KOPT-K1 (cell line): ENCODE measurements around the gene IFNGR1.

ENCODE experiments used
- H3K27ac ChIP-seq: fragments of 200-600 bp; sonication (generic); 2 replicates; pipeline ENCODE4 v1.5.1; 2016; ENCODE audit warnings: antibody characterized with exemption, mild to moderate bottlenecking, low read depth, low read length; ENCODE audit not compliant: poor library complexity, severe bottlenecking
- H3K36me3 ChIP-seq: fragments of 200-600 bp; sonication (generic); 2 replicates; pipeline ENCODE4 v1.5.1; 2017; ENCODE audit warnings: antibody characterized with exemption, mild to moderate bottlenecking, low read length, moderate library complexity; ENCODE audit not compliant: insufficient read depth
- H3K9me3 ChIP-seq: fragments of 200-600 bp; sonication (generic); 2 replicates; pipeline ENCODE4 v1.5.1; 2017; ENCODE audit warnings: antibody characterized with exemption, low read length, mild to moderate bottlenecking; ENCODE audit not compliant: insufficient read depth, poor library complexity, severe bottlenecking

IFNGR1 gene

DNA sequence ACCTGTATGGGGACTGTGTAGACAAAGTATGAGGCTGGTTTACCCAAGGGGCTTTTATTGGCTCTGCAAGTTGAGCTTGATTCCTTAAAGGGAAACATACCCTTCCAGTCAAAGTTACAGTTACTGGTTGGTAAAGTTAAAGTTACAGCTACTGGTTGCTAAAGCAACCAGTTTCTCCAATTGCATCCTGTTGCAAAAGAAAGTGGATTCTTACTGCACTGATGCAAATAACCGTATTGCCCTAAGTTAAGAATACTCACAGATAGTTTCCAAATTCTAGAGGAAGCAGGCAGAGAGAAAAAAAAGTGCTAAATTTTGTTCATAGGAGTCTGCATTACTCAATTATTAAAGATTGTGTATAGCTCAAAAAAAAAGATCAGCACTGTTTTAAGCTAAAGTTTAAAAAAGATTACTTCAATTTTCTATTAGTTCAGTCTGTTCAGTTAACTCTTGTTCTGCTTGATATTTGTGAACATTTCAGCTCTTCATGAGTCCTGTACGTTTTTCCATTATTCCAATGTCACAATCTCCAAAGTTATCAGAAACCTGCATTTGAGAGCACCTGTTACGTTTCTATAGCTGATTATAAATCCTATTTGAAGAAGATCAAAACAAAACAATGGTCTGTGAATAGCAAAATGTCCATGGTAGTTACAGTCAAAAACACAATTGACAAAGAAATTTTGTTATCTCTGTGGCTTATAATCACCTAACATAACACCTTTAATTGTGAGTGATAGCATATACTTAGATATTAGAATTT is 37.1 kb downstream of the IFNGR1 start:
- Histone ChIP-seq H3K27ac (no peak overlapping the region), H3K36me3 (no peaks in the 10 kb centered on the region), H3K9me3 (peaks cover 79% of the 10 kb centered on the region)

DNA sequence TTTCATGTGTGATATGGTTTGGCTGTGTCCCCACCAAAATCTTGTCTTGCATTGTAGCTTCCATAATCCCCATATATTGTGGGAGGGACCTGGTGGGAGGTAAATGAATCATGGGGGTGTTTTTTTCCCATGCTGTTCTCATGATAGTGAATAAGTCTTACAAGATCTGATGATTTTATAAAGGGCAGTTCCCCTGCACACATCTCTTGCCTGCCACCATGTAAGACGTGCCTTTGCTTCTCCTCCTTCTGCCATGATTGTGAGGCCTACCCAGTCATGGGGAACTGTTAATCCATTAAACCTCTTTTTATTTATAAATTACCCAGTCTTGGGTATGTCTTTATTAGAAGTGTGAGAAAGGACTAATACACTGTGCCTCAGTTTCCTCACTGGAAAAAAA is 41.6 kb downstream of the IFNGR1 start:
- no peaks in the 10 kb centered on the region for H3K36me3 ChIP-seq
- no peak overlapping the region for H3K27ac ChIP-seq
- H3K9me3 ChIP-seq, result peaks cover 36% of the 10 kb centered on the region

GRCh38 chr6:137176729-137177128 is 42.5 kb downstream of the IFNGR1 start:
- Histone ChIP-seq H3K36me3 (no peaks in the 10 kb centered on the region), H3K9me3 (peaks cover 28% of the 10 kb centered on the region), H3K27ac (no peak overlapping the region)

DNA sequence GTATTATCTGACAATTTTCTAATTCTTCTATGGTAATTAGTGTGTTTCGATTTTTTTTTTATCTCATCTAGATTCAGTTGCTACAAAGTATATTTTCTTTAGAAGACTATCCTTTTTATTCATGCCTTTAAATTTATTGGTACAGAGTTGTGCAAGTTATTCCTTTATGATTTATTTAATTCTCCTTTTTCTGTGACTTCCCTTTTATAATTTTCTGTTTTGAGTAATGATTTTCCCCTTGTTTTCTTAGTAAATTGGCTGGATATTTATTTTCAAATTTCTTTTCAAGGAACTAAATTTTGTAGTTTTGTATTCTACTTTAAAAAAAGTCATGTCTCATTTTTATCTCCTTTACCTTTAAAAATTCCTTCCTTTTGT is 43.3 kb downstream of the IFNGR1 start:
- peaks cover 19% of the 10 kb centered on the region for H3K9me3 ChIP-seq
- H3K36me3 ChIP-seq, result no peaks in the 10 kb centered on the region
- no peak overlapping the region for H3K27ac ChIP-seq

DNA sequence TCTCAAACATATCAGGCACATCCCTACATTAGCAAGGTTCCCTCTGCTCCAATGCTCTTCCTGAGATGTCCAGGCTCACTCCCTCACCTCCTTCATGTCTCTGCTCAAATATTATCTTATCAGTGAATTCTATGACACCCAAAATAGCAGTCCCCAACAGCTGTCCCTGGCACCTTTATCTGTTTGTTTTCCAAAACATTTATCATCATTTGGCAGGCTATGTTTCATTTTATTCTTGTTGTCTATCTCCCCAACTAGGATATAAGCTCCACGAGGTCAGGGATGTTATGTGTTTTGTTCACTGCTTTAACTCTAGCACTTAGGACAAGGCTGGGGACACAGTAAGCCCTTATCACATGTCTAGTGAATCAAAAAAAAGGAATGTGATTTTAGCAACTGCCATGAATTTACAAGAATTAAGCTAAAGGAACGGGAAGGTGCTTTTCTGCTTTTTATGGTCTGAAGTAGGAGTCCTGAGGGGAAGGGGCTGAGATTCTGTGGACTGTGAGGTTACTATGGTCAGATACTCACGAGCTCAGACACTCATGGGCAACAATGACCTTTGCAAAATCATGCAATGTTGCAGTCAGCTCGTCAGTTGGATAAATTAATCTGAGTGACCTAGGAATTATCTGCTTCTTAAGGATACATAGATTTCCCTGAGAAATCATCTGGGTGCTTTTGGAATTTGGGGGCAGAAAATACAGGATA is 43.9 kb downstream of the IFNGR1 start:
- H3K9me3 ChIP-seq, result peaks cover 13% of the 10 kb centered on the region
- no peaks in the 10 kb centered on the region for H3K36me3 ChIP-seq
- H3K27ac ChIP-seq, result no peak overlapping the region

DNA sequence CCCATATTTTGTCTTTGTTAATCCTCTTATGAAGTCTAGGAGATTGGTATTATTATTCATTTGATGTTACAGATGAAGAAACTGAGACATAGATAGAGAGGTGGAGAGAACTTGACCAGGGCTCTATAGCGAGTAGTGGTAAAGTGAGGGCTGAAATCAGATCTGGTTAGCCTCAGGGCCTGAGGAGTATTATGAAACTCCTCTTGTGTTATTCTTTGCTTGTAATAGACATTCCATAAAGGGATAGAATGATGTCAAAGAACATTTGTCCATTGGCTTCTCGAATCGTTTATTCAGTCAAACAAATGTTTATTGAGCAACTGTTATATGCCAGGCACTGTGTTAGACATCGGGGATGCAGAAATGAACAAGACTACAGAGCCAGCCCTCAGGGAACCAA is 45.7 kb downstream of the IFNGR1 start, which contains the start of gene IL22RA2:
Gene IL22RA2 (minus strand): TSS at position 144 of the 400 bp plus-strand sequence. CDS start 11,895 bp downstream, outside the sequence.
- H3K9me3 ChIP-seq, result peaks cover 5% of the 10 kb centered on the region
- no peak within 1 kb of the TSS for H3K27ac ChIP-seq
- H3K36me3 ChIP-seq, result no peaks in the 10 kb centered on the region

- H3K27ac ChIP-seq, result no peak overlapping the region
- H3K36me3 ChIP-seq, result no peaks in the 10 kb centered on the region
- H3K9me3 ChIP-seq, result peaks cover 1% of the 10 kb centered on the region
These were observed 46.3 kb downstream of the IFNGR1 start for GRCh38 chr6:137172734-137173431.

- Histone ChIP-seq H3K36me3 (no peaks in the 10 kb centered on the region), H3K9me3 (no peaks in the 10 kb centered on the region), H3K27ac (no peak overlapping the region)
These were observed 47.1 kb downstream of the IFNGR1 start for GRCh38 chr6:137171824-137172733.

GRCh38 chr6:137171053-137171374 is 48.2 kb downstream of the IFNGR1 start:
- Histone ChIP-seq H3K36me3 (no peaks in the 10 kb centered on the region), H3K9me3 (no peaks in the 10 kb centered on the region), H3K27ac (no peak overlapping the region)

- no peak overlapping the region for H3K27ac ChIP-seq
- no peaks in the 10 kb centered on the region for H3K9me3 ChIP-seq
- H3K36me3 ChIP-seq, result no peaks in the 10 kb centered on the region
These were observed 48.7 kb downstream of the IFNGR1 start for GRCh38 chr6:137170266-137171052.

GRCh38 chr6:137167702-137168377 is 51.3 kb downstream of the IFNGR1 start:
- H3K27ac ChIP-seq, result no peak overlapping the region
- H3K36me3 ChIP-seq, result no peaks in the 10 kb centered on the region
- H3K9me3 ChIP-seq, result peaks cover 19% of the 10 kb centered on the region

GRCh38 chr6:137166247-137167098 is 52.7 kb downstream of the IFNGR1 start:
- Histone ChIP-seq H3K9me3 (peaks cover 29% of the 10 kb centered on the region), H3K27ac (no peak overlapping the region), H3K36me3 (no peaks in the 10 kb centered on the region)
